ENCODE measurements around the gene DNAAF8.

The DNAAF8 gene

GRCh38 chr16:4748682-4749411, 14.5 kb downstream of the DNAAF8 start:
- no peak for TF ChIP-seq CTCF (conservative IDR thresholded peaks at IDR 0.05; ENCODE audit: low read depth)
- POLR2A ChIA-PET (ENCODE audit: low non-redundant PET): no interaction called here
- no peak for DNase-seq (ENCODE audit: low spot score)
- CTCF ChIA-PET: no interaction called here
- no peak overlapping the region for H3K27ac ChIP-seq

GRCh38 chr16:4749700-4750257, 15.4 kb downstream of the DNAAF8 start:
- no peak for TF ChIP-seq CTCF (conservative IDR thresholded peaks at IDR 0.05; ENCODE audit: low read depth)
- no peak for DNase-seq (ENCODE audit: low spot score)
- ChIA-PET CTCF (no interaction called here), POLR2A (ENCODE audit: low non-redundant PET) (no interaction called here)
- H3K27ac ChIP-seq: no peak overlapping the region

GRCh38 chr16:4750896-4751295, 16.6 kb downstream of the DNAAF8 start:
- ChIA-PET CTCF (no interaction called here), POLR2A (ENCODE audit: low non-redundant PET) (no interaction called here)
- no peak for DNase-seq (ENCODE audit: low spot score)

GRCh38 chr16:4752351-4753100, 18.2 kb downstream of the DNAAF8 start:
- DNase-seq (ENCODE audit: low spot score): no peak
- CTCF ChIA-PET: no interaction called here
- H3K27ac ChIP-seq: no peak overlapping the region
- TF ChIP-seq CTCF (conservative IDR thresholded peaks at IDR 0.05; ENCODE audit: low read depth): no peak
- POLR2A ChIA-PET (ENCODE audit: low non-redundant PET): no interaction called here

More at GRCh38 chr16:4750896-4751295, 16.6 kb downstream of the DNAAF8 start:
- H3K27ac ChIP-seq: no peak overlapping the region; the same call in 1 of the 2 replicates
- no peak for TF ChIP-seq CTCF (conservative IDR thresholded peaks at IDR 0.05; ENCODE audit: low read depth)

- POLR2A ChIA-PET (ENCODE audit: low non-redundant PET): no interaction called here
- CTCF ChIA-PET: no interaction called here
- H3K27ac ChIP-seq: 0 out of 2 replicates have a peak overlapping the region, but pooled peaks have one; percentile 3
These were observed 18.9 kb downstream of the DNAAF8 start for GRCh38 chr16:4753227-4753626.

More at GRCh38 chr16:4753227-4753626, 18.9 kb downstream of the DNAAF8 start:
- no peak for TF ChIP-seq CTCF (conservative IDR thresholded peaks at IDR 0.05; ENCODE audit: low read depth)
- DNase-seq (ENCODE audit: low spot score): no peak

Measured in RWPE1 (cell line).